ENCODE results near the gene RFT1. TPM values are rescaled to one million over a fixed set of nuclear protein-coding genes. Genes with fewer than 3 reads are reported as not detected.

The RFT1 gene
- total RNA-seq, 4 donors from 2014 or later, result 8.6 to 16.1 (median 15.5) TPM

- no peak for TF ChIP-seq CTCF (IDR thresholded peaks at IDR 0.05)
- intact Hi-C loops (cut with DNase I; ENCODE audit: low total_unique reads), result no loop called here
- peak in 1 of 2 donors; percentile 51 for DNase-seq (ENCODE audit: low spot score in 2 of 2)
- H3K4me3 ChIP-seq (ENCODE audit: low read depth, poor library complexity, severe bottlenecking), result no peak overlapping the region
- WGBS, 2 donors, result 41 to 45% methylated on average over 8 to 9 of the region's 9 CpGs
These were observed 34.7 kb upstream of the RFT1 start for GRCh38 chr3:53164911-53165310.

DNA sequence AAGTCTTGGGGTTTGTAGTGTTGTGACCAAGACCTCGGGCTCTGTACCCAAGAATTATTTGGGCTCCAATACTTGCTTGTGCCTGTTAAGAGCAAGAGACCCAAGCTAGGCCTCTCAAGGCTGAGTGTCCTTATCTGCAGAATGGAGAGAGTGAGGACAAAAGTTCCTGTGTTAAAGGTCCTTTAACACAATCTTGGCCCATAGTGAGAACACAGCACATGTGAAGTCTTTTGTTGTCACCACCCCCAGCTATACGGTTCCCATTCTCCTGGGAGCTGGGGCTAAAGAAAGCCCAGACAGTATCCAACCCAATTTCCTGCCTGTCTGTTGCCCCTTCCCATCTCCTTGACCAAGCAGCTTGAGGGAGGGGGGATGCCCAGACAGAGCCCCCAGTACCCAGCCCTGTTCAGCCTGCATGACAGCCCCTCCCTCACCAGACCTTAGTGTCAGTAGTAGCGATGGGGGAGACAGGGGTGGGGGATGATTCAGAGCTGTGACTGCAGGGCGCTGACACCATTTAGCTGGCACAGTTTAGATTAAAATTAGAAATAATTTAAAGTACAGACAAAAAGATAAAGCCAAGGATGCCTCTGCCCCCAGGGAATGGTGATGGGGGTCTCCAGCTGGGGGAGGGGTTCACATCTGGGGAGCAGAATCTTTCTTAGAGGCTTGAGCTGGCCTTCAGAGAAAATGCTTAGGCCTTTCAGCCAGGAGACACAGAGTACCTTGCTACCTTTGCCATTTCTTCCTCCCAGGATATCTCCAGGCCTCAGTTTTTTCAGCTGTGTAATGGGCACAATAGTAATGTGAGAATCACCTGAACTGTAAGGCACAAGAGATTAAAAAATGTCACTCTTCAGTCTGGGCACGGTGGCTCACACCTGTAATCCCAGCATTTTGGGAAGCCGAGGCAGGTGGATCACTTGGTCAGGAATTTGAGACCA, 33.5 kb upstream of the RFT1 start:
- no peak for DNase-seq (ENCODE audit: low spot score in 2 of 2)
- 63 to 65% methylated on average over 6 of the region's 6 CpGs for WGBS, 2 donors
- no peak overlapping the region for H3K4me3 ChIP-seq (ENCODE audit: low read depth, poor library complexity, severe bottlenecking)
- TF ChIP-seq CTCF (IDR thresholded peaks at IDR 0.05) (no peak), POLR2A (IDR thresholded peaks at IDR 0.05) (no peak)
- intact Hi-C loops (cut with DNase I; ENCODE audit: low total_unique reads), result no loop called here

GRCh38 chr3:53162672-53163443, 32.6 kb upstream of the RFT1 start:
- 34 to 46% methylated on average over 12 of the region's 12 CpGs for WGBS, 2 donors
- intact Hi-C loops (cut with DNase I; ENCODE audit: low total_unique reads), result no loop called here

DNA sequence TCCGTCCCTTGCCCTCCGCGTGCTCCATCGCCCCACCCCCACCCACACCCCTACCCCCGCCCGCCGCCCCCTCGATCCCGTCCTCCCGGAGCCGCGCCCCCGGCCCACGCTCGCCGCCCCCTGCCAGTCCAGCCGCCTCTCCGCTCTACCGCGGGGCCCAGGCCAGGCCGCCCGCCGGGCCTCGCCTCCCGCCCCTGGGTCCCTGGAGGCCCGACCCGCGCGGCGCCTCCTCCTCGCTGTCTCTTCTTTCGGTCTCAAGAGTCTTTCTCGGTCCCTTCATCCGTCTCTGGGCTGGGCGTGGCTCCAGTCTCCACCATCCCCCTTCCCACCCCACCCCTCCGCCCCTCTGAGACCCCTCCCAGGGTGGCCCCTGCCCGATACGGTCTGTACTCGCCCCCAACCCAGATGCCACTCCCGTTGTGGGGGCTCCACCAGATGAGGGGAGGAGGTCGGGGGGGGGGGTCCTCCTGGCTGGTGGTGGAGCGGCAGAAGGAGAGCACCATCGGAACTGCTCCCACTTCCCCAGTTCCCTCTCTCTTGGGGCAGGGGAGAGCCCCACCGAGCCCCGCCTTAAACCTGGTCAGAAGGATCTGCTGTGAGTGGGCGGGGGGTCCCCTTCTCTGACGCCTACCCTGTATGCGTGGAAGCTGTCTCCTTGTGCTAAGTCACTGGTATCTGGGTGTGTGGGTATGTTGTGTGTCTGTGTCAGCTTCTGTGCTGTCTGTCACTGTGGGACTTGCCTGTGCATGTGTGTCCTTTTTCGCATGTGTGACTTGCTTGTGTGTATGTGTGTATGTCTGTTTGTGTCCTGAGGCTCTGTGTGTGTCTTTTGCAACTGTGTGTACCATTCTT, 31.8 kb upstream of the RFT1 start:
- no peak for DNase-seq (ENCODE audit: low spot score in 2 of 2)
- WGBS, 2 donors, result 6 to 13% methylated on average over 36 to 44 of the region's 49 CpGs
- intact Hi-C loops (cut with DNase I; ENCODE audit: low total_unique reads), result no loop called here
- peak overlapping the region; percentile 87 for H3K4me3 ChIP-seq (ENCODE audit: low read depth, poor library complexity, severe bottlenecking)
- TF ChIP-seq POLR2A (IDR thresholded peaks at IDR 0.05) (no peak), CTCF (IDR thresholded peaks at IDR 0.05) (no peak)

More at GRCh38 chr3:53162672-53163443, 32.6 kb upstream of the RFT1 start:
- no peak for DNase-seq (ENCODE audit: low spot score in 2 of 2)
- H3K4me3 ChIP-seq (ENCODE audit: low read depth, poor library complexity, severe bottlenecking), result no peak overlapping the region
- TF ChIP-seq POLR2A (IDR thresholded peaks at IDR 0.05), result no peak
- TF ChIP-seq CTCF (IDR thresholded peaks at IDR 0.05), result peak in 1 of 3 donors; percentile 36

DNA sequence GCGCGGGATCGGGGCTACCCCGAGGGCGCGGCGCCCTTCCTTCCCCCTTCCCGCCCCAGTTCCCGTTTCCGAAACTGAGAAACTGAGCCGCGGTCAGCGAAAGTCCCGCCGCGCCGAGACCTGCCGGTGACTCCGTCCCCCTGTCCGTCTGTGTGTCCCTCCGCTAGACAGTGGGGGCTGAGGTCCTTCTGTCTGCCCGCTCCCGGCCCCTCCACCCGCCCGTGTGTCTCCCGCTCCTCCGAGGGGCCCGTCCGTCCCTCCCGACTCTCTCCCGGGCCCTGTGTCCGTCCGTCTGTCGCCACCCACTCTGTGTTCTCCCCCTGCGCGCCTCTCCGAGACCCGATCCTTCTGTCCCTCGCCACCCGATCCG, 31.2 kb upstream of the RFT1 start:
- no peak for DNase-seq (ENCODE audit: low spot score in 2 of 2)
- TF ChIP-seq CTCF (IDR thresholded peaks at IDR 0.05), result no peak
- no peak for TF ChIP-seq POLR2A (IDR thresholded peaks at IDR 0.05)
- 0 to 1% methylated on average over 27 to 41 of the region's 41 CpGs for WGBS, 2 donors
- H3K4me3 ChIP-seq (ENCODE audit: low read depth, poor library complexity, severe bottlenecking), result peak overlapping the region; percentile 87
- intact Hi-C loops (cut with DNase I; ENCODE audit: low total_unique reads), result no loop called here

Measured in lower leg skin (tissue), 4 donors.